Adrenal gland (tissue), 5 donors: ENCODE measurements around the gene OR2J3.

Experiments
- POLR2A ChIP-seq, 2 donors: fragments of 450-650 bp; IDR thresholded peaks; one replicate each; pipeline ENCODE4 v1.6.1; 2017; ENCODE audit warnings: antibody characterized with exemption in 2 of 2, mild to moderate bottlenecking in 2 of 2, moderate library complexity in 1 of 2
- TF ChIP-seq, protein P1 (sequence below), 6 experiments: fragments of 450-650 bp in 4 of 6; fragments of 200-600 bp in 2 of 6; sonication (generic) in 1 of 6; IDR thresholded peaks; 1 replicate in 5 of 6; 2 replicates in 1 of 6; pipeline versions ENCODE4 v1.5.1 to v1.8.0; 2016 to 2021; ENCODE audit warnings: antibody characterized with exemption in 6 of 6, mild to moderate bottlenecking in 2 of 6, moderate library complexity in 1 of 6
- donor health status: DM: no; HTN: no; CAD: no.

DNA sequence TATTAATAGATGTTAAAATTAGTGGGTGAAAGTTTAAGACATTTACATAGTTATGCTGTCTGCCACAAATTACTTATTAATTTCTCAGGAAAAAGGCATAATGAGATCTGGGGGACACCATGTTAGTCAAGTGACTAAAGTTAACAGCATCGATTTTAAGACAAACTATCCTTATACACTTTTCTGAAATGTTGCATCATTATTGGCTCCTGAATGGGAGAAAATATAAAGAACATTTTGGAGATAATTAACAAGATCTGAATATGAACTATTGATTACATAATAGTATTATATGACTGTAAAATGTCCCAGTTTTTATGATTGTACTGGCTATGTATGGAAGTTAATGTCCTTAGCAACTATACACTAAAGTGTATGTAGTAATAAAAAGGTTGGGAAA, 28.7 kb upstream of the OR2J3 start:
- TF ChIP-seq, protein P1, sequence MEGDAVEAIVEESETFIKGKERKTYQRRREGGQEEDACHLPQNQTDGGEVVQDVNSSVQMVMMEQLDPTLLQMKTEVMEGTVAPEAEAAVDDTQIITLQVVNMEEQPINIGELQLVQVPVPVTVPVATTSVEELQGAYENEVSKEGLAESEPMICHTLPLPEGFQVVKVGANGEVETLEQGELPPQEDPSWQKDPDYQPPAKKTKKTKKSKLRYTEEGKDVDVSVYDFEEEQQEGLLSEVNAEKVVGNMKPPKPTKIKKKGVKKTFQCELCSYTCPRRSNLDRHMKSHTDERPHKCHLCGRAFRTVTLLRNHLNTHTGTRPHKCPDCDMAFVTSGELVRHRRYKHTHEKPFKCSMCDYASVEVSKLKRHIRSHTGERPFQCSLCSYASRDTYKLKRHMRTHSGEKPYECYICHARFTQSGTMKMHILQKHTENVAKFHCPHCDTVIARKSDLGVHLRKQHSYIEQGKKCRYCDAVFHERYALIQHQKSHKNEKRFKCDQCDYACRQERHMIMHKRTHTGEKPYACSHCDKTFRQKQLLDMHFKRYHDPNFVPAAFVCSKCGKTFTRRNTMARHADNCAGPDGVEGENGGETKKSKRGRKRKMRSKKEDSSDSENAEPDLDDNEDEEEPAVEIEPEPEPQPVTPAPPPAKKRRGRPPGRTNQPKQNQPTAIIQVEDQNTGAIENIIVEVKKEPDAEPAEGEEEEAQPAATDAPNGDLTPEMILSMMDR (IDR thresholded peaks at IDR 0.05) = no peak
- no peak for TF ChIP-seq POLR2A (IDR thresholded peaks at IDR 0.05)
